GM19324 (cell line): ENCODE measurements around the gene GPR37L1.
"Not testable (repeated sequence)": the region's sequence is repeated elsewhere in the genome, so short reads cannot be mapped to it uniquely, and the experiment has no call there.

ENCODE experiments used
- ATAC-seq: cut with Tn5 transposase; IDR thresholded peaks from one replicate; pipeline ENCODE4 v1.9.1; 2021; ENCODE audit warnings: mild to moderate bottlenecking, moderate library complexity; ENCODE audit not compliant: unreplicated experiment, low FRiP score

GPR37L1 gene

DNA sequence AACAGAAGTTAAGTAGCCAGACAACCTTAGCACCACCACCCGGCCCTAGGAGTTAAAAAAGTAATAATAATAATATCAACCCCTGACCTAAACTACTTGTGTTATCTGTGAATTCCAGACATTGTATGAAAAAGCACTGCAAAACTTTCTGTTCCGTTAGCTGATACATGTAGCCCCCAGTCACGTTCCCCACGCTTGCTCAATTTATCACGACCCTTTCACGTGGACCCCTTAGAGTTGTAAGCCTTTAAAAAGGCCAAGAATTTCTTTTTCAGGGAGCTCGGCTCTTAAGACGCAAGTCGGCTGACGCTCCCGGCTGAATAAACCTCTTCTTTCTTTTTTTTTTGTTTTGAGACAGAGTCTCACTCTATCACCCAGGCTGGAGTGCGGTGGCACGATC, 44.3 kb downstream of the GPR37L1 start:
- not testable (repeated sequence) for ATAC-seq

DNA sequence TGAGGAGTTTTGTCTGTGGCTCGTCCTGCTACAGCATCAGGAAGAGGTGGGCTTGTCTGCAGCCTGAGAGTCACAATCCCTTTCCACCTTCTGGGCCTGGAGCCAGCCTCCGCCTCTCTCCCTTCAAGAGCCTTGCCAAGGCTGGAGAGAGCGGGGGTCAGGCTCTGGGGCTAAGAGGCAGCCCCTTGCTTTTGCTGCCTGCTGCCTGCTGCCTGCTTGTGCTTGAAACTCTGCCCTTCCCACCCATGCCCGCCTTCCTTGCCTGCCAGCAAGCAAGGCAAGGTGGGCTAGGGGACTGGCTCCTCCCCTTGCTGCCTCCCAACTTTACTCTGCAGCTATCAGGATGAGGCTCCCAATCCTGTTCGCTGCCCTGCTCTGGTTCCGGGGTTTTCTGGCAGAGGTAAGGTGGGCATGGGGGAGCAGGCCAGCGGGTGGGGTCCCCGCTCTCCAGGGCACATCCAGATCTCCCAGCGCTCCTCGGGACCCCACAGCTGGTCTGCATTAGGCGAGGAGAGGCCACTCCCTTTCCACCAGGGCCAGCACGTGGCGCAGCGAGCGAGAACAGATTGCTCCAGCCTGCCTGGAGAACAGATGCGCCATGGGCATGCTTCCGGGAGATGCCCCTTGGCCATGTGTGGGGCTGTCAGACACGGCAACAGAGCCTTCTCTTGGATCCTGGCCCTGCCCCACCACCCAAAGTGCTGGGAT, 45.1 kb downstream of the GPR37L1 start:
- ATAC-seq: no peak

DNA sequence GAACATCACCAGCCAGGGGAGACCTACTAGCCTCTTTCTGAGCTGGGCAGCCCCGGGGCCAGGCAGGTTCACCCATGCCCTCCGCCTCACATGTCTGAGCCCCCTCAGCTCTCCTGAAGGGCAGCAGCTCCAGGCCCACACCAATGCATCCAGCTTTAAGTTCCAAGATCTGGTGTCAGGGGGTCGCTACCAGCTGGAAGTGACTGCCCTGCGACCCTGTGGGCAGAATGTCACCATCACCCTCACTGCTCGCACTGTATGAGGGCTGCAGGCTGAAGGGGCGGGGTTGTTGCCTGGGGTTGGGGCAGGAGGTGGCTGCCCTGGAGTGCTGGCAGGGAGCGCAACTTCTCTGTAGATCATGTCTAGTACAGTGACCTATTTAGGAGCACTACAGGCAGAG, 46.1 kb downstream of the GPR37L1 start:
- ATAC-seq: no peak

DNA sequence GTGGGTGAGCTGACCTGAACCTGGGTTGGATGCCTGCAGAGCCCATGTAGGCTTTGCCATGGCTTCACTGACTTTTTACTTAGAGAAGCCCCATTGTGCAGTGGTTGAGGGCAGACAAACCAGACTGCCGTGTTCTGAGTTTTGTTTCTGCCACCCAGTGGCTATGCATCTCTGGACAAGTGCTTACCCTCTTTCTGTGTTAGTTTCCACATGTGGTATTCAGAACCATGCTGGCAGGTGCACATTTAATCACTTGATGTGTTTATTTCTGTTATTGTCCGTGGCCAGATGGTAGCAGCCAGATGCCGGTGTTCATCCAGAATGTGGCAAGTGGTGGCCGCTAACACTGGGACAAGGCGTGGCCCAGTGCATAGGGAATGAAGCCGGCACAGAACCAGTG, 48.0 kb downstream of the GPR37L1 start:
- ATAC-seq: no peak

DNA sequence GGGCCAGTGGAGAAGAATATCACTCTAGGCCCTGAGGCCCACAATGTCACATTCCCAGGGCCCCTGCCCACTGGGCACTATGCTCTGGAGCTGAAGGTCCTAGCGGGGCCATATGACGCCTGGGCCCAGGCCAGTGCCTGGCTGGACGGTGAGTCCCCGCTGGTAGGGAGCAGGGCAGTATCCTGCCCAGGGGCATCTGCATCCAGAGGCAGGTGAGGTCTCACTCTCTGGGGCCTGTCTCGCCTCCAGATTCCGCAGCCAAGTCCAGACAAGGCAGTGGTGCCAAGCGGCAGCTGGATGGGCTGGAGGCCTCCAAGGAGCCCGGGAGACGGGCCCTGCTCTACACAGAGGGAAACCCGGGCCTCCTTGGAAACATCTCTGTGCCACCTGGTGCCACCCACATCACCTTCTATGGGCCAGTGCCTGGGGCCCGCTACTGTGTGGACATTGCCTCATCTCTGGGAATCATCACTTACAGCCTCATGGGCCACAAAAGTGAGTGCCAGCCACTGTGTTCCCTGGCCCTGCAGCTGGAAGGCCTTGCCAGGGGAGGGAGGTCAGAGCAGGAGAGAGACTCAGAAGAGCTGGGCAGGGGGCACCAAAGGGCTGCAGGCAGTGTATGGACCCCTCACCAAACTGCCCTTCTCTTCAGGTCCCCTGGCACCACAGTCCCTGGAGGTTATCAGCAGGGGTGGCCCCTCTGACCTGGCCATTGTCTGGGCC, 48.7 kb downstream of the GPR37L1 start:
- no peak for ATAC-seq

DNA sequence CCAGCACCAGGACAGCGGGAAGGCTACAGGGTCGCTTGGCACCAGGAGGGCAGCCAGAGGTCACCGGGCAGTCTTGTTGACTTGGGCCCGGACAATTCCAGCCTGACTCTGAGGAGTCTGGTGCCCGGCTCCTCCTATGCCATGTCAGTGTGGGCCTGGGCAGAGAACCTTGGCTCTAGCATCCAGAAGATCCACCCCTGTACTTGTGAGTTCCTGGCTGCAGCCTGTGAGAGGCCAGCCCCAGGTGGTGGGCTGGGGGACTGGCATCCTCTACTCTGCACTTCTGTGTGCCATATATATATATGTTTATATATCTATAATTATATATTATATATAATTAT, 49.3 kb downstream of the GPR37L1 start:
- ATAC-seq: no peak

DNA sequence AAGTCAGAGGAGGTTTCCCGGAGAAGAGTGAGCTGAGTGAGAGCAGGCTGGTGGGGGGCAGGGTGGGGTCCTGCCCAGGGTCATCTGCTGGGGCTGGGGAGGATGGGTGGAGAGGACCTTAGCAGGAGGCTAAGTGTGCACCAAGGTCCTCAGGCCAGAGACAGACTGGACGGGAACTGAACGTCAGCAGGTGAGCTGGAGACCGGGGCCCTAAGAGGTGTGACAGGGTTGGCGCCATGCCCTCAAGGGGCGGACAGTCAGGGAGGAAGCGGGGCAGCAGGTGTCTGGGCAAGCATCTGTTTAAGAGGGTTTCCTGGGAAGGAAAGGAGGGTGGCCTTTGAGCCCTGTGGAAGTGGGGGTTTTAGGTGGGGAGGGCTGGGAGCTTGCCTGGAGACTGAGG, 51.3 kb downstream of the GPR37L1 start:
- no peak for ATAC-seq

DNA sequence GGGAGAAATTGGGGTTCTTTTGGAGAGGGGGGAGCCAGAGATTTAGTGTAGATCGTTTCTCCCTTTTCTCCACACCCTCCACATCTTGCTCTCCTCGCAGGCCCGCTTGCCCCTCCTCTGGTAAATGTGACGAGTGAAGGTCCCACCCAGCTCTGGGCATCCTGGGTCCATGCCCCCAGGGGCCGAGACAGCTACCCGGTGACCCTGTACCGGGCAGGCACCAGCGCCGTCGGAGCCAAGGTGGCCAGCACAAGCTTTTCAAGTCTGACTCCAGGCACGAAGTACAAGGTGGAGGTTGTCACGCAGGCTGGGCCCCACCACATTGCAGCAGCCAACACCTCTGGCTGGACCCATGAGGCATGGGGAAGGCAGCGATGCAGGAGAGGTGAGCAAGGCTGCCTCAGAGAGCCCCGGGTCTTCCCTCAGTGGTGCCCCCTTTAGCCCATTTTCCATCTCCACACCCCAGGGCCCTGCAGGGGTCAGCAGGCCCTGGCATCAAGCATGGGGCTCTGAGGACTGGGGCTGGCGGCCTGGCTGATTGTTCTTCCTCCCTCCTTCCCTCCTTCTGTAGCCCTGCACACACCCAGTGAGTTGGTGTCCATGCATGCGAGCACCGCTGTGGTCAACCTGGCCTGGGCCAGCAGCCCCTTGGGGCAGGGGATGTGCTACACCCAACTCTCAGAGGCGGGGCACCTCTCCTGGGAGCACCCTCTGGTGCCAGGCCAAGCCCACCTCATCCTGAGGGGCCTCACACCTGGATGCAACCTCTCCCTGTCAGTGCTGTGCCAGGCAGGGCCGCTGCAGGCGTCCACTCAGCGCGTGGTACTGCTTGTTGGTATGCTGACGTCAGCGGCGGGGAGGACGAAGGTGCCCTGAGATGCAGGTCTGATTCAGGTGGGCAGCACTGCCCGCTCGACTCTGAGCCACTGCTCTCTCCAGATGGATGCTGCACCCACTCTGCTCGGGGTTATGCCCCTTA, 54.5 kb downstream of the GPR37L1 start:
- no peak for ATAC-seq

DNA sequence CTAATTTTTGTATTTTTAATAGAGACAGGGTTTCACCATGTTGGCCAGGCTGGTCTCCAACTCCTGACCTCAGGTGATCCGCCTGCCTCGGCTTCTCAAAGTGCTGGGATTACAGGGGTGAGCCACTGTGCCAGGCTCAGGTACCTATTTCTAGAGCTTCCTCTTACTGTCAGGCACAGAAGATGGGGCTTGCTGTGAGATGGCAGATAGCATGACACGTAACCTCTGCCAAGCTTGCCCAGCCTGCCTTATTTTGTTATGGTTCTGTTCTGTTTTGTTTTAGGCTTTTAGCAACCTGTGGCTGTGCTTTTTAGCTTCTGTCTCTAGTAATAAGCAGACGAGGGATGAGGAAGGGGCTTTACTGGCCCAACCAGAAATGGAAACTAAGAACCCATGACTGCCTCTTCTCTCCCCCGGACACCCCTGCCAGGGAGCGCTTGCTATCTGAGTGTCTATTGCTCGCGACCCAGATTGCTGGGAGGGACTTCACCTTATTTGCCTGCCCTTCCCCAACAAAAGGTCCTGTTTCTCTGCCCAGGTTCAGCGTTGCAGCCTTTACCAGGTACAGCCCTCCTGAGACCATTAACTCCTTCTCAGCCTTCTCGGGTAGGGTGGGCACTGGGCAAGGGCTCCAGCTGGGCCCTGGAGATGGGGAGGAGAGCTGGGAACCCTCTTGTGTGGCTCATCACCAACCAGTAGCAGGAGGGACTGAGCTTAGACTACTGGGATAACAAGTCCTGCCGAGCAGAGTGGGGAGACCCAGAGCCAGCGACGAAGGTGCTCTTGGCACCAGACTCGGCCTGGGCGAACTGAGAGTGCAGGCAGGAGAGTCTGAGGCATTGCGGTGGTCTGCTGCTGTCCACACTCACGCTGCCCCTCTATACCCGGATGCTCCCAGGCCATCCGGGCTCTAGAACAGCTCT, 57.4 kb downstream of the GPR37L1 start:
- no peak for ATAC-seq

DNA sequence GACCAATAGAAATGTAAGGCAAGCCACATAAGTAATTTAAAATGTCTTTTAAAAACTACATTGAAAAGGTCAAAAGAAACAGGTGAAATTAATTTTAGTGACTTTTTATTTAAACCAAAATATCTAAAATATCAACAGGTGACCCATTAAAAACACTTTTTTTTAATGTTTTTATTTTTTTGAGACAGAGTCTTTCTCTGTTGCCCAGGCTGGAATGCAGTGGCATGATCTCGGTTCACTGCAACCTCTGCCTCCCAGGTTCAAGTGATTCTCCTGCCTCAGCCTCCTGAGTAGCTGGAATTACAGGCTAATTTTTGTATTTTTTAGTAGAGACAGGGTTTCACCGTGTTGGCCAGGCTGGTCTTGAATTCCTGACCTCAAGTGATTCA, 58.0 kb downstream of the GPR37L1 start:
- not testable (repeated sequence) for ATAC-seq

DNA sequence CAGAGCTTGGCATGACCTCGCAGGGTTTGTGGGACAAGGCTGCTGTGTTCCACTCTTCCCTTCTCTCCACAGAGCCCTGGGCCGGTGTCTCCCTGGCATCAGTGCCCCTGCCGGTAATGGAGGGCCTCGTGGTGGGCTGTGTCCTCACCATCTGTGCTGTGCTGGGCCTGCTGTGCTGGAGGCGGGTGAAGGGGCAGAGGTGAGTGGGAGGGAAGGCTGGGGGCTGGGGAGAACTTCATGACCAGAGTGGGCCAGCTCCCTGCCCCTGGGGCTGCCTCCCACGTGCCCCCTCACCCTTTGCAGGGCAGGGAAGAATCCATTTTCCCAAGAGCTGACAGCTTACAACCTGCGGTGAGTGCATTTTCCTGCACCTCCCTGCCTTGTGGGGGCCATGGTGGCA, 58.9 kb downstream of the GPR37L1 start:
- no peak for ATAC-seq

DNA sequence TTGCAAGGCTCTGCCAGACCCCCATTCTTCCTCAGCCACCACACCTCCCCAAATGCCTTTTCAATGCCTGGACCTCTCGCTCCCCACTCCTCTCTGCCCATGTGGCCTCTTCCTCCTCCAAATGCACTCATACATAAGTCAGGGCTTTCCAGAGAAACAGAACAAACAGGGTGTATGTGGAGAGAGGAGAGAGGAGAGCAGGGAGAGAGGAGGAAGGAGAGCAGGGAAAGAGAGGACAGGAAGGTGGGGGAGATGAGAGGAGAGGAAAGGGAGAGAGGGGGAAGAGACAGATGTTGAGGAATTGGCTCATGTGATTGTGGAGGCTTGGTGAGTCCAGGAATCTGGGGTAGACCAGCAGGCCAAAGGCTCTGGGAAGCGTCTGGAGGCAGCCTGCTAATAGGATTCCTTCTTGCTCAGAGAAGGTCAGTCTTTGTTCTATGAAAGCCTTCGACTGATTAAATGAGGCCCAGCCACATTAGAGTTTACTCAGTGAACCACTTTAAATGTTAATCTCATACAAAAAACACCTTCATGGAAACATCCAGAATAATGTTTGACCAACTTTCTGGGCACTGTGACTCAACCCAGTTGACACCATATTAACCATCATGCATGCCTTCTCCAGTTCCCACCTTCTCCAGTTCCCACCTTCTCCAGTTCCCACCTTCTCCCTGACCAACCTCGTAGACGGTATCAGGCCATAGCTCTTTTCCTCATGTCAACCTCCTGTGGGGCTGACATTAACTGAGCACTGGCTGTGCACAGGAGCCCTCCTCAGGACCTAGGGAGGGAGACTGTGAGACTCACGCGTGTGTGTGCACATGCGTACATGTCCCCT, 59.5 kb downstream of the GPR37L1 start:
- no peak for ATAC-seq
